K562 (cell line): ENCODE results near the gene GPR135.

Experiments
- CHD1 ChIP-seq: fragments of 200-600 bp; sonication (generic); IDR thresholded peaks from one replicate; pipeline ENCODE4 v1.6.1; 2012; ENCODE audit warnings: mild to moderate bottlenecking, moderate library complexity, low read length, inconsistent platforms
- GABPA ChIP-seq: fragments of 200-800 bp; sonication (Bioruptor generic); conservative IDR thresholded peaks from 2 replicates; pipeline ENCODE4 v1.6.1; 2016; ENCODE audit warnings: low read depth, missing genetic modification characterization, missing compliant biosample characterization
- JUN ChIP-seq, 2 experiments: sonication (generic) in 1 of 2; formaldehyde crosslinking in 1 of 2; IDR thresholded peaks; 2 replicates each; pipeline versions ENCODE4 v1.6.1 to v1.8.0; 2012 to 2022; ENCODE audit warnings: borderline replicate concordance in 2 of 2, mild to moderate bottlenecking in 2 of 2, improper control_type of control experiment in 1 of 2, low read depth in 1 of 2, low read length in 1 of 2, missing genetic modification reagents in 1 of 2
- RBFOX2 ChIP-seq: fragments of 200-400 bp; formaldehyde crosslinking; IDR thresholded peaks from 2 replicates; pipeline ENCODE4 v1.6.1; 2017; ENCODE audit warnings: low read depth, mild to moderate bottlenecking, low read length, moderate library complexity
- RBM39 ChIP-seq: fragments of 200-400 bp; formaldehyde crosslinking; optimal IDR thresholded peaks from 2 replicates; pipeline ENCODE3; 2018; ENCODE audit warnings: low read depth, low read length
- SIN3A ChIP-seq, 2 experiments: fragments of 150-350 bp in 1 of 2; IDR thresholded peaks; 2 replicates each; pipeline ENCODE4 v1.6.1; 2011 to 2016; ENCODE audit warnings: borderline replicate concordance in 2 of 2, low read depth in 2 of 2, low read length in 2 of 2, mild to moderate bottlenecking in 2 of 2, moderate library complexity in 2 of 2; ENCODE audit not compliant: control insufficient read depth in 1 of 2
- SP2 ChIP-seq: IDR thresholded peaks from 2 replicates; pipeline ENCODE4 v1.6.1; 2011; ENCODE audit warnings: mild to moderate bottlenecking, low read depth, low read length, moderate library complexity; ENCODE audit not compliant: poor library complexity, severe bottlenecking; ENCODE audit errors: extremely low read depth
- TBL1XR1 ChIP-seq, 2 experiments: IDR thresholded peaks; 2 replicates each; pipeline ENCODE4 v1.6.1; 2012; ENCODE audit warnings: improper control_type of control experiment in 2 of 2, low read length in 2 of 2, mild to moderate bottlenecking in 1 of 2
- ZNF24 ChIP-seq: fragments of 450-650 bp; IDR thresholded peaks from 2 replicates; pipeline ENCODE4 v1.6.1; 2016
- ZNF324 ChIP-seq: fragments of 250-450 bp; sonication (Bioruptor Pico); IDR thresholded peaks from 2 replicates; pipeline ENCODE4 v1.4.0; 2020; ENCODE audit warnings: mild to moderate bottlenecking
- ZNF79 ChIP-seq: fragments of 250-450 bp; sonication (Bioruptor Pico); IDR thresholded peaks from 2 replicates; pipeline ENCODE4 v1.4.0; 2020; ENCODE audit warnings: low read depth, mild to moderate bottlenecking, moderate library complexity
- TF ChIP-seq, protein P1 (sequence below): sonication (generic); formaldehyde crosslinking; IDR thresholded peaks from 2 replicates; pipeline ENCODE4 v1.8.1; 2023; ENCODE audit warnings: mild to moderate bottlenecking, missing genetic modification reagents
- TF ChIP-seq, protein P2 (sequence below), 3 experiments: IDR thresholded peaks in 2 of 3; conservative IDR thresholded peaks in 1 of 3; 2 replicates each; pipeline ENCODE4 v1.5.1; 2011 to 2012; ENCODE audit warnings: low read length in 3 of 3, mild to moderate bottlenecking in 3 of 3, control low read depth in 2 of 3, improper control_type of control experiment in 1 of 3, inconsistent platforms in 1 of 3, low read depth in 1 of 3, mixed read lengths in 1 of 3, moderate library complexity in 1 of 3; ENCODE audit not compliant: insufficient read depth in 2 of 3
- TF ChIP-seq, protein P3 (sequence below): fragments of 250-450 bp; sonication (Bioruptor Pico); IDR thresholded peaks from 2 replicates; pipeline ENCODE4 v1.5.0; 2021; ENCODE audit warnings: mild to moderate bottlenecking, moderate library complexity

DNA sequence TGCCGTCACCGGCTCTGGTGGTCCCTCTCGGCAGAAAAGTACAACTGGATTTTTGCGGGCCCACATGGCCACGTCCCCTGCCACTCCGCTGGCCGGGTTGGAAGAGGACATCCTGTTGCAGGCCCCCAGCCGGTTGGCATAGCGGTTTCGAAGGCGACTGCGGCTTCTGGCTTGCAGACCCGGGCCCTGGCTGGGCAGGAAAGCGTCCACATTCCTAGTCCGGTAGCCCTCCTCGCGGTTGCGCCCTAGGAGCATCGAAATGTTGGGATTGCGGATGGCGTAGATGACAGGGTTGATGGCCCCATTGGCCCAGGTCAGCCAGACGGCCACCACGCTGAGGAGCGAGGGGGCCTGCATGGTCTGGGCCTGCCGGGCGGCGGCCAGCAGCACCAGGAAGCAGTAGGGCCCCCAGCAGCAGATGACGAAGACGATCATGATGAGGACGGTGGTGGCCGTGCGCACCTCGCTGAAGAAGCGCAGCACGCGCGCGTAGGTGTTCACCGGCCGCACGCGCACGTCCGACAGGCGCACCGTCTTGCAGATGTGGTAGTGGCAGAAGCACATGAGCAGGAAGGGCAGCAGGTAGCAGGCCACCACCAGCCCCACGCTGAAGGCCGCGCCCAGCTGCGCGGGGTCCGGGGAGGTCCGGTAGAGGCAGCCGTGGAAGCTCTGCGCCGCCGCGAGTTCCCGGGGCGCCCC lies 1.2 kb downstream of the GPR135 start:
- TF ChIP-seq GABPA (tag): no peak
- no peak for TF ChIP-seq JUN (IDR thresholded peaks at IDR 0.05; ENCODE audit: borderline replicate concordance, low read depth, low read length)
- no peak for TF ChIP-seq JUN (CRISPR knock-in tag; IDR thresholded peaks at IDR 0.05; ENCODE audit: borderline replicate concordance)
- TF ChIP-seq SP2: no peak
- no peak for TF ChIP-seq SIN3A (IDR thresholded peaks at IDR 0.05; ENCODE audit: borderline replicate concordance in 2 of 2, control insufficient read depth in 1 of 2, low read depth in 2 of 2, low read length in 2 of 2)
- TF ChIP-seq RBM39: no peak
- TF ChIP-seq, protein P1, sequence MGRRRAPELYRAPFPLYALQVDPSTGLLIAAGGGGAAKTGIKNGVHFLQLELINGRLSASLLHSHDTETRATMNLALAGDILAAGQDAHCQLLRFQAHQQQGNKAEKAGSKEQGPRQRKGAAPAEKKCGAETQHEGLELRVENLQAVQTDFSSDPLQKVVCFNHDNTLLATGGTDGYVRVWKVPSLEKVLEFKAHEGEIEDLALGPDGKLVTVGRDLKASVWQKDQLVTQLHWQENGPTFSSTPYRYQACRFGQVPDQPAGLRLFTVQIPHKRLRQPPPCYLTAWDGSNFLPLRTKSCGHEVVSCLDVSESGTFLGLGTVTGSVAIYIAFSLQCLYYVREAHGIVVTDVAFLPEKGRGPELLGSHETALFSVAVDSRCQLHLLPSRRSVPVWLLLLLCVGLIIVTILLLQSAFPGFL (CRISPR knock-in tag): no peak
- TF ChIP-seq ZNF324: no peak
- TF ChIP-seq, protein P2, sequence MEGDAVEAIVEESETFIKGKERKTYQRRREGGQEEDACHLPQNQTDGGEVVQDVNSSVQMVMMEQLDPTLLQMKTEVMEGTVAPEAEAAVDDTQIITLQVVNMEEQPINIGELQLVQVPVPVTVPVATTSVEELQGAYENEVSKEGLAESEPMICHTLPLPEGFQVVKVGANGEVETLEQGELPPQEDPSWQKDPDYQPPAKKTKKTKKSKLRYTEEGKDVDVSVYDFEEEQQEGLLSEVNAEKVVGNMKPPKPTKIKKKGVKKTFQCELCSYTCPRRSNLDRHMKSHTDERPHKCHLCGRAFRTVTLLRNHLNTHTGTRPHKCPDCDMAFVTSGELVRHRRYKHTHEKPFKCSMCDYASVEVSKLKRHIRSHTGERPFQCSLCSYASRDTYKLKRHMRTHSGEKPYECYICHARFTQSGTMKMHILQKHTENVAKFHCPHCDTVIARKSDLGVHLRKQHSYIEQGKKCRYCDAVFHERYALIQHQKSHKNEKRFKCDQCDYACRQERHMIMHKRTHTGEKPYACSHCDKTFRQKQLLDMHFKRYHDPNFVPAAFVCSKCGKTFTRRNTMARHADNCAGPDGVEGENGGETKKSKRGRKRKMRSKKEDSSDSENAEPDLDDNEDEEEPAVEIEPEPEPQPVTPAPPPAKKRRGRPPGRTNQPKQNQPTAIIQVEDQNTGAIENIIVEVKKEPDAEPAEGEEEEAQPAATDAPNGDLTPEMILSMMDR (IDR thresholded peaks at IDR 0.05 in 2 of 3, conservative IDR thresholded peaks at IDR 0.05 in 1 of 3; ENCODE audit: insufficient read depth in 2 of 3, low read depth in 1 of 3, low read length in 3 of 3): no peak
- TF ChIP-seq ZNF79 (CRISPR knock-in tag): no peak
- TF ChIP-seq ZNF24: no peak
- TF ChIP-seq, protein P3, sequence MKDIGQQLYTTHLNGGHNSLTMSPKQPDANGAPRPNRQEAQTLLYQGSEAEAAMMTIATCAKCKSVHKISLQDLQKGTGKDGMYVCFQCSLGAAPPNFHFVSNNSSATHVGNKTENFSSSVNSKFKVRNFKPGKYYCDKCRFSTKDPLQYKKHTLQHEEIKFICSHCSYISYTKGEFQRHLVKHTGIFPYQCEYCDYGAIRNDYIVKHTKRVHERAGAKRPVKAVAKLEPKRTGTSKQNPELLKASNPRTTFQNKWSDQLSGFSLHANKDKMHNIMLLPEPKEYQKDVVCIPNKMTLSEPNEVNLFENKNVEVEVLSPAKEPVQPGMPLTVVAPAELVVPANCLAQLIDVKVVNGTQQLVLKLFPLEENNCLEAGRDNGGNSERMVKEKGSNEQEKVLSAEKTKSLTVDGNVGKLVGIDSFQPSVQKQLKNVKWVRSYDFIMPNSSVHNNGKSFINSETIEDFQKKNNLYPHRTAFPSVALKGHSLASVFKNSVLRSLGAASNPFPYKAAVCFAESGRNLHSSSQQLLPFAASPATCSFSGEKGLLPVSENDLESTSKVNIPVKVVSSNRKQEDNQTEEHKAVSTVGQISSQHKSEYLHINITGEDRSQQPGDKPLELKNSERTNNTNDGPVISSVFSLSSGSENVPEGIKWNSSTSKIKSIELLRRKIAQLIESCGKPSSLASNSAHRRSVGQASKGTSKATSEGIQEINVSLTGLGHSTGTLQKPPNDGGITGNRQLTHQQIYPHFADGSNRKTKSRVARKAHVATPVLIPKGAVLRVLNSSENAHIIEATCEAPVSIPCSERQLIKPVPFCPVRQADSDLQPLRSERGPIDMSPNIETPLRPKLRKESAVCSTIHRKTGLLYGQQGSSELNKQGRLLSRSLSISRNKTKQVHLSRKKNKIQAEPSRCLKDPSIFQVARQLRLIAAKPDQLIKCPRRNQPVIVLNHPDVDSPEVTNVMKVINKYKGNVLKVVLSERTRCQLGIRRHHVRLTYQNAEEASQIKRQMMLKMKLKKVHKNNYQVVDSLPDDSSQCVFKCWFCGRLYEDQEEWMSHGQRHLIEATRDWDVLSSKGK: no peak
- TF ChIP-seq CHD1: no peak
- TF ChIP-seq RBFOX2: no peak
- TF ChIP-seq TBL1XR1 (IDR thresholded peaks at IDR 0.05; ENCODE audit: low read length in 2 of 2): no peak
